ENCODE data around the gene HOXA10.

The HOXA10 gene

DNA sequence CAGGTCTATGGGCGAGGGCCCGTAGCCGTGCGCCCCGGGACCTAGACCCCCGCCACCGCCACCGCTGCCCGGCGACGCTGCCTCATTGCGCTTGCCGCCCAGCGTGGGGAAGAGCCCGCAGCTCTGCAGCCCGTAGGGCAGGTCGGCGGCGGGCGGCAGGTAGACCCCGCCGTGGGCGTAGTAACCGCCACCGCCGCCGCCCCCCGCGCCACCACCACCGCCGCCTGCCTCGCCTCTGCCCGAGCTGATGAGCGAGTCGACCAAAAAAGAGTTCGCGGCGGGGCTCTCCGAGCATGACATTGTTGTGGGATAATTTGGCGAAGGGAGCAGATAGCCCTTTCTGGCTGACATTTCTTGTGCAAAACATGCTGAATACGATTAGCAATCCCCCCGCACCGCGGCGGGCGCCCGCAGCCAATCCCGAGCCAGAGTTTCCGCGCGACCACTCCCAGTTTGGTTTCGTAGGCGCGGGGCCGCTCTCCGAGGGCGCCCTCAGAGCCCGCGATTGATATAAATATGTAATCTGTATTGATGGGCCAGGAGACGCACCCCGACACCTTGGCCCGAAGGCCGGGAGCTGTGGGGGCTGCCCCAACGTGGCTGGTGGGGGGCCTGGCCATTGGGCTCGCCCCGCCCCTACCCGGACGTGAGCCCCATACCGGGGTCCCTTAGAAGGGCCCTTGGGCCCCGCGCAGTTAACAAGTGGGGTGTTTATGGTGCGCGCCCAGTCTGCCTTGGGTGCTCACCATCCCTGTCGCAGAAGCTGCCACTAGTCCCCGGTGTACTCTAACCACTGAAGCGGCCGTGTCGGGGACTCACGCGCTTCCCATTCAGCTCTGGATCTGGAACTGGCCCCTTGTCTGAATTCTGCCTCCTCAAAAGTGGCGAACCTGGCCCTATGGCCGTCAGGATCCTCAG lies at the start of gene HOXA10:
Gene HOXA10 (minus strand): TSS at position 365 of the 918 bp plus-strand sequence. CDS start 14 bp downstream, at position 351.
- peak; percentile 74 for DNase-seq
- no peak for TF ChIP-seq CTCF (IDR thresholded peaks at IDR 0.05)
- peak within 1 kb of the TSS; percentile 97 for H3K4me3 Mint-ChIP-seq
- peaks cover 26% of the 10 kb centered on the region for H3K36me3 Mint-ChIP-seq (ENCODE audit: low read depth)
- H3K9me3 Mint-ChIP-seq = no peaks in the 10 kb centered on the region
- peaks cover 67% of the 10 kb centered on the region for H3K4me1 Mint-ChIP-seq
- H3K27ac Mint-ChIP-seq = peak within 1 kb of the TSS; percentile 95
- H3K27me3 Mint-ChIP-seq (ENCODE audit: low read depth, poor library complexity) = peaks cover 34% of the 10 kb centered on the region

DNA sequence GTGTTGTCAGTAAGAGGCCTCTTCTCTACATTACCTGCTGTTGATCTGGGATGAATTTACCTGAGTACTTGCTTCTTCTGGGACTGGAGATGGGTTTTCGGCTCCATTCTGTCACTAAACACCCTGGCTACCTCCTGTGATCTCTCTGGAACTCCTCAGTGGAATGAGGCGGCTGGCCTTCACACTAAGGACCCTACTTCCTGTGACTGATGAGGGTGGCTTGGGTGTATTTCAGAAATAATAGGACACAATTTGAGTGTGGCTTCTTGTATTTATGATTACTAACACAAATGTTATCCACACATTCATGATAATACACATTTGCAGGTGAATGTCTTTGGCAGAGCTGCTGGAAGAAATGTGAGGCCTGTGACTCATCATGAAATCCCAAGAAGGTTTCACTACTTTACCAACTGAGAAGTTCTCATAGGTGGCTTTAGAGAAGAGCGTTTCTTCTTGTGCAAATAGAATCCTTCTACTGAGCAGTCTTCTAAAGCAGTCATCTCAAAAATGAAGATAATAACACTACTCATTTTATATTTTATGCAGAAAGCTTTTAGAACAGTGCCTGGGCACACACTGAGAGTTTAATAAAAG lies 47.2 kb upstream of the HOXA10 start:
- no peak overlapping the region for H3K27ac Mint-ChIP-seq
- no peak for TF ChIP-seq CTCF (IDR thresholded peaks at IDR 0.05)
- DNase-seq = no peak
- H3K27me3 Mint-ChIP-seq (ENCODE audit: low read depth, poor library complexity) = peaks cover 100% of the 10 kb centered on the region
- no peaks in the 10 kb centered on the region for H3K36me3 Mint-ChIP-seq (ENCODE audit: low read depth)
- H3K4me1 Mint-ChIP-seq = peaks cover 5% of the 10 kb centered on the region
- H3K9me3 Mint-ChIP-seq = peaks cover 3% of the 10 kb centered on the region
- no peak overlapping the region for H3K4me3 Mint-ChIP-seq

- TF ChIP-seq CTCF (IDR thresholded peaks at IDR 0.05) = no peak
- H3K4me1 Mint-ChIP-seq = peaks cover 5% of the 10 kb centered on the region
- no peaks in the 10 kb centered on the region for H3K36me3 Mint-ChIP-seq (ENCODE audit: low read depth)
- H3K27me3 Mint-ChIP-seq (ENCODE audit: low read depth, poor library complexity) = peaks cover 100% of the 10 kb centered on the region
- no peak for DNase-seq
- H3K9me3 Mint-ChIP-seq = peaks cover 3% of the 10 kb centered on the region
- no peak overlapping the region for H3K4me3 Mint-ChIP-seq
- no peak overlapping the region for H3K27ac Mint-ChIP-seq
These were observed 46.4 kb upstream of the HOXA10 start for GRCh38 chr7:27220440-27220955.

DNA sequence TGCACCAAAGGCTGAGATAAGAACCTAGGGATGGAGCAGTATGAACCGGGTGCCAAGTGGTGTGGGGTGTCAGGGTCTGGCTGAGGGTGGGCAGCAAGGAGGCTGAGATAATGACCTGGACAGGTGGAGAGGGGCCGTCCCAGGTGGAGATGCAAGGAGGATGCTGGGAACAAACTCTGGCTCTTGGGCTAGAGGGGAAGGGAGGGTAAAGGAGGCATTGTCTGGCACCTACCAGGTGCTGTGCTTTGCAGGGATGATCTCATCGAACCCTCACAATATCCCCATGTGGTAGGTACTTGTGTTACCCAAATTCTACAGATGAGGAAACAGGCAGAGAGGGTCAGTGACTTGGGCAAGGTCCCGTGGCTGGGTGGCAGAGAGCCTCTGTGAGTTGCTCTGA lies 45.7 kb upstream of the HOXA10 start:
- no peak for TF ChIP-seq CTCF (IDR thresholded peaks at IDR 0.05)
- Mint-ChIP-seq H3K36me3 (ENCODE audit: low read depth) (no peaks in the 10 kb centered on the region), H3K4me1 (peaks cover under 1% of the 10 kb centered on the region), H3K9me3 (peaks cover 3% of the 10 kb centered on the region), H3K27me3 (ENCODE audit: low read depth, poor library complexity) (peaks cover 100% of the 10 kb centered on the region), H3K27ac (no peak overlapping the region), H3K4me3 (no peak overlapping the region)
- no peak for DNase-seq

GRCh38 chr7:27217951-27218350 lies 43.8 kb upstream of the HOXA10 start:
- no peak for TF ChIP-seq CTCF (IDR thresholded peaks at IDR 0.05)
- peaks cover 100% of the 10 kb centered on the region for H3K27me3 Mint-ChIP-seq (ENCODE audit: low read depth, poor library complexity)
- DNase-seq = no peak
- peaks cover 3% of the 10 kb centered on the region for H3K9me3 Mint-ChIP-seq
- no peaks in the 10 kb centered on the region for H3K4me1 Mint-ChIP-seq
- no peaks in the 10 kb centered on the region for H3K36me3 Mint-ChIP-seq (ENCODE audit: low read depth)
- no peak overlapping the region for H3K4me3 Mint-ChIP-seq
- H3K27ac Mint-ChIP-seq = no peak overlapping the region

All from nephron progenitor cell (in vitro differentiated cells).